Posterior vena cava (tissue), 2 donors: Measurements from ENCODE around the gene NEU1. TPM values are rescaled to one million over a fixed set of nuclear protein-coding genes. Genes with fewer than 3 reads are reported as not detected.
"Not testable (repeated sequence)": the region's sequence is repeated elsewhere in the genome, so short reads cannot be mapped to it uniquely, and the experiment has no call there.

Experiments
- DNase-seq: peaks from one replicate; pipeline ENCODE4 v3.0.0-alpha.2; 2020; ENCODE audit warnings: low spot score
- intact Hi-C, 2 donors: fragments of 100-400 bp; cut with DNase I; formaldehyde crosslinking; loops; one replicate each; pipeline versions ENCODE4 v1.14.1 to v1.14.2; 2022 to 2023
- long read RNA-seq, 2 donors: library from polyadenylated mRNA; unstranded; transcript quantifications; one replicate each; pipeline ENCODE4 v2.0.0, GENCODE V29; 2020 to 2021
- total RNA-seq, 2 donors: library from RNA; stranded (reverse); fragmentation: NEBNext Ultra II Directional; extraction: Animal tissue kit (Norgen Biotek cat#: 25700); gene quantifications; one replicate each; pipeline ENCODE4 v1.2.1, GENCODE V29; 2021
- donor health status: DM: yes; HTN: yes; CAD: no.
- donor health status: DM: yes; HTN: yes; CAD: no.

Gene NEU1
- 10 to 100 TPM; 22.2 to 29.0 TPM for total RNA-seq
- long read RNA-seq, donor 1, transcript NEU1-206 (6 exons, 2,045 nt), result major isoform, 19 of 26 reads
- long read RNA-seq, donor 1, partial matches to known transcripts, result 5 of 26 reads
- long read RNA-seq, donor 1, other reads (novel, unspliced or antisense), result 2 of 26 reads
- long read RNA-seq, donor 2, full-length matches to known transcripts, result 152 of 171 reads
- long read RNA-seq, donor 2, partial matches to known transcripts, result 10 of 171 reads
- long read RNA-seq, donor 2, other reads (novel, unspliced or antisense), result 9 of 171 reads

DNA sequence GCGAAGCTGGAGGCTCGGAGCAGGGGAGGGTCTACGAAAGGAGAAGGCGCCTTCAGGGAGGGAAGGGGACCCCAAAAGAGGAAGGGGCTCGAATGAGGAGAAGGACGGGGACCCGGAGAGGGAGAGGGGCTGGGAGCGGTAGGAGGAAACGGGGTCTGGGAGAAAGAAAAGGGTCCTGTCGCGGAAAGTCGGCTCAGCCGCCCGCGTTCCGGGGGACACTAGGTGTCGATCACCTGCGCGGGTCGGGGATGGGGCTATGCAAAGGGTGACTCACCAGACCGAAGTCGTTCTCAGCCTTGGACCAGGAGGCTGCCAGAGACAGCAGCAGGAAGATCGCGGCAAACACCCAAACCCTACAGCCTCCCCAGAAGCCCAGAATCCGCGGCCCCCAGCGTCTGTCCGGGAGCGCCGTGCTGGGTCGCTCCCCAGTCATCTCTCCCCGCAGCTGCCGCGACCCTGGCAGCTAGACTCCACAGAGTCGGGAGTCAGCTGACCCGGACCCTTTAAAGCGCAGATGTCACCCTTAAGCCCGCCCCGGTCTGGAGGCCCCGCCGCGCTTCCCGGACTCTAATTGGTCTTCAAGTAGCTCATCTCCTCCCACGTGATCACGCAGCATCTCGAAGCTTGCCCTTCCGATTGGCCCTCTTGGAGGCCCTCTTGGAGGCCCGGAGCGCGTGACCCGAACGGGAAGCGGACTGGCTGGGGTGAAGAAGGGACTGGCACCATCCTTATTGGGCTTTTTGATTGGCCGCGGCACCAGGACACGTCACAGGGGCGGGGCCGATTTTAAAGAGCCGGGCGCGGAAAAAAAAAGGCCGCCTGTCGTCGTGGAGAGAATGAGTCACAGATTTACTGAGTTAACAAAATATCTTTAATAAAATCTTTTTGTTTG, at the start of gene NEU1:
TSS of gene NEU1 (minus strand) at position 478 of the 892 bp plus-strand sequence. CDS start at position 433, 45 bp downstream.
- peak; percentile 100 for DNase-seq
- intact Hi-C loops, result loop anchor here in 1 of 2 donors (1.0 kb wide), 1 partner anchor 41 kb away; no protein-coding TSS in a partner anchor

GRCh38 chr6:31911826-31912585, 49.4 kb upstream of the NEU1 start:
- DNase-seq, result no peak
- intact Hi-C loops, result no loop called here

DNA sequence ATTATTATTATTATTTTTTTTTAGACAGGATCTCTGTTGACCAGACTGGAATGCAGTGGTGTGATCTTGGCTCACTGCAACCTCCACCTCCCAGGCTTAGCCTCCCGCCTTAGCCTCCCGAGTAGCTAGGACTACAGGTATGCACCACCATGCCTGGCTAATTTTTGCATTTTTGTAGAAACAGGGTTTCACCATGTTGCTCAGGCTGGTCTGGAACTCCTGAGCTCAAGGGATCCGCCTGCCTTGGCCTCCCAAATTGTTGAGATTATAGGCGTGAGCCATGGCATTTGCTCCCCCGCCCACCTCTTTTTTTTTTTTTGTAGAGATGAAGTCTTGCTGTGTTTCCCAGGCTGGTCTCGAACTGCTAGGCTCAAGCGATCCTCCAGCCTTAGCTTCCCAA, 46.7 kb upstream of the NEU1 start:
- DNase-seq, intact Hi-C loops: not testable (repeated sequence)

GRCh38 chr6:31908791-31909190, 46.2 kb upstream of the NEU1 start:
- intact Hi-C loops, result no loop called here
- DNase-seq, result no peak

DNA sequence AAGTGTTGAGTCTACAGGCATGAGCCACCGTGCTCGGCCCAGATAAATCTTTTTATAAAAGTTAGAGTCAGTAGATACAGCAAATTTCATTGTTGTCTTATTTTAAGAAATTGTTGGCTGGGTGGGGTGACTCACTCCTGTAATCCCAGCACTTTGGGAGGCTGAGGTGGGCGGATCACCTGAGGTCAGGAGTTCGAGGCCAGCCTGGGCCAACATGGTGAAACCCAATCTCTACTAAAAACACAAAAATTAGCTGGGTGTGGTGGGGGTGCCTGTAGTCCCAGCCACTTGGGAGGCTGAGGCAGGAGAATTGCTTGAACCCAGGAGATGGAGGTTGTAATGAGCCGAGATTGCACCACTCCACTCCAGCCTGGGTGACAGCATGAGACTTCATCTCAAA, 45.6 kb upstream of the NEU1 start:
- intact Hi-C loops, result not testable (repeated sequence)

DNA sequence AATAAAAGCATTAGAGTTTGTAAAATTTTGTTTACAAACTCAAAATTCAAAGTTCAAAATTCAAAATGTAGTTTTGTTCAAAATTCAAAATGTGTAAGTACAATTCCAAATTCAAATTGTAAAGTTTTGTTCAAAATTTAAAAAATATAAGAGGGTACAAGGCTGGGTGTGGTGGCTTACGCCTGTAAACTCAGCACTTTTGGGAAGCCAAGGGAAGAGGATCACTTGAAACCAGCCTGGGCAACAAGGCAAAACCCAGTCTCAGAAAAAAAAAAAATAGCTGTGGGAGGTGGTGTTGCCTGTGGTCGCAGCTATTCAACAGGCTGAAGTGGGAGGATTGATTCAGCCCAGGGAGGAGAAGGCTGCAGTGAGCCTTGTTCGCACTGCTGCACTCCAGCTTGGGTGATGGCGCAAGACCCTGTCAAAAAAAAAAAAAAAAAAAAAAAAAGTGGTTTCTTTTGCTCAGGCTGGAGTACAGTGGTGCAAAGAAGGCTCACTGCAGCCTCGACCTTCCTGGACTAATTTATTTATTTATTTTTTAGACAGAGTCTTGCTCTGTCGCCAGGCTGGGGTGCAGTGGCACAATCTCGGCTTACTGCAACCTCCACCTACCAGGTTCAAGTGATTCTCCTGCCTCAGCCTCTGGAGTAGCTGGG, 44.7 kb upstream of the NEU1 start:
- intact Hi-C loops, result no loop called here
- no peak for DNase-seq

More for the DNA sequence above, 45.6 kb upstream of the NEU1 start:
- not testable (repeated sequence) for DNase-seq

DNA sequence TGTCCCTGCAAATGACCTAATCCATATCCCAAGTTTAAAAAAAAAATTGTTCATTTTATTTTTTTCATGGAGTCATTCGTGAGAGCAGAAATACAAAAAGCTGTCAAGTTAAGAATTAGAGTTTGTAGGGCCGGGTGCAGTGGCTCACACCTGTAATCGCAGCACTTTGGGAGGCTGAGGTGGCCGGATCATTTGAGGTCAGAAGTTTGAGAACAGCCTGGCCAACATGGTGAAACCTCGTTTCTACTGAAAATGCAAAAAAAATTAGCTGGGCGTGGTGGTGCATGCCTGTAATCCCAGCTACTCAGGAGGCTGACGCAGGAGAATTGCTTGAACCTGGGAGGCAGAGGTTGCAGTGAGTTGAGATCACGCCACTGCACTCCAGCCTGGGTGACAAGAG, 44.1 kb upstream of the NEU1 start:
- DNase-seq, intact Hi-C loops: not testable (repeated sequence)

DNA sequence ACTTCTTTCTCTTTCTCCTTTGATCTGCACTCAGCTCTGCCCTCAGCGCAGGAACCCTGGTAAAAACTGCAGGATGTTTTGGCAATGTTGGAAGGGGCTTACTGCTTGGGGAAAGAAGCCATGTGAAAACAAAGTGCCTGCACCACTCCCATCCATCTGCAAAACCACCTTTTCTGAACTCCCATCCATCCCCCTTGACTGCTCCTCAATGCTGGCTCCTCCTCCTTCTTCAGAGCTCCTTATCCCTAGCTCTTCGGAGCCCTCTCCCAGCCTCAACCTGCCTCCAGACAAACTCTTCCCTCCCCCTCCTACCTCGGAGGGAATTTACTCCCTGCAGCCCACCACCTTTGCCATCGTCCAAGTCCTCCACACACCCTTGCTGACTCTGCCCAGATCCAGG, 43.5 kb upstream of the NEU1 start:
- DNase-seq, result no peak
- intact Hi-C loops, result no loop called here

GRCh38 chr6:31905041-31905440, 42.4 kb upstream of the NEU1 start:
- no peak for DNase-seq
- intact Hi-C loops, result no loop called here

DNA sequence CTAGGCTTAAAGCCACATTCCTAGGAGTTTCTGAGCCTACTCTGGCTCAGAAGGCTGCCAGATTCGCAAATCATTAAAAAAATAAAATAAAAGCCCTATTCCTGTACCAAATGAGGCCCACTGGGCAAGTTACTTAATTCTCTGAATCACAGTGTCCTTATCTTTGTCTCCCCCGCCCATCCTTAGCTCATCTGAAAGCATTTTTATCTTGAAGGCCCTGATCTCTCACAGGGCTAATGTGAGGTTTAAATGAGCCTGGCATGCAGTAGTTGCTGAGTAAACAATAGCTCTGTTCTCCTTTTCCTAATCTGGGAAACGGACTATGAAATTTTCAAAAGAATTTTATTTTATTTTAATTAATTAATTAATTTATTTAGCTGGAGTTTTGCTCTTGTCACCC, 41.3 kb upstream of the NEU1 start:
- no peak for DNase-seq
- intact Hi-C loops, result loop anchor here (1.0 to 5.0 kb wide), 2 partner anchors 42 to 48 kb away; partner anchors contain the start of gene NEU1 (in 1 of the 2)

GRCh38 chr6:31901953-31902643, 39.5 kb upstream of the NEU1 start, which contains the start of gene ZBTB12:
Gene ZBTB12, minus strand, starts transcription at chr6:31902086. Its CDS starts 781 bp downstream, at chr6:31901305.
- intact Hi-C loops, result loop anchor here (5.0 kb wide), 1 partner anchor 50 kb away; no protein-coding TSS in a partner anchor

DNA sequence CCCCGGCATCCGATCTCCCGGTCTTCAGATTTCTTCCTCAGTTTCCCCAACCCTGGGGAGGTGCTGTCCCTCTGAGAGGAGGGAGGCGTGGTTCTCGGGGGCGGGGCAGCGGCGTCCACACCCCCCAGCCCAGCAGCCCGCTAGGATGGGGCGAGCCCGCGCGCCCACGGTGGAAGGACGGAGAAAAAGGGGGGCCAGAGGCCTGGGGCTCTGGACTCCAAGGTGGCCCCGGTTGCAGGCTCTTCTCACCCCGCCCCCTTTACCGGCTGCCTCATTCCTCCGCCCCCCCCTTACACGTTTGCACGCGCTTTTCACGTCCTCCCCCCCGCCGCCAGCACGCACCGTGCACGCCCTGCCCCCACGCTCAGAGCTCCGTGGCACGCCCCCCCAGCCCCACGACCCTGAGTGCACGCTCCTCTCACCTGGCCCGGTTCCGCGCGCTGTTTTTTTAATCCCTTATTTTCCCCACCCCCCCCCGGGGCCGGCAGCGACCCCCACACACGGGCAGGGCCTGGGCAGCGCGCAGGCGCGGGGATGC, 38.9 kb upstream of the NEU1 start:
- intact Hi-C loops, result loop anchor here (5.0 kb wide), 1 partner anchor 51 kb away; no protein-coding TSS in a partner anchor
- DNase-seq, result peak; percentile 87

More at GRCh38 chr6:31901953-31902643, 39.5 kb upstream of the NEU1 start, which contains the start of gene ZBTB12:
- DNase-seq, result peak; percentile 95

GRCh38 chr6:31900917-31901414, 38.3 kb upstream of the NEU1 start:
- intact Hi-C loops, result loop anchor here (5.0 kb wide), 1 partner anchor 51 kb away; no protein-coding TSS in a partner anchor
- no peak for DNase-seq

- no peak for DNase-seq
- intact Hi-C loops, result loop anchor here (5.0 kb wide), 1 partner anchor 52 kb away; no protein-coding TSS in a partner anchor
Measured at GRCh38 chr6:31899882-31900722, 37.5 kb upstream of the NEU1 start.

- intact Hi-C loops, result no loop called here
- no peak for DNase-seq
Measured at GRCh38 chr6:31899215-31899614, 36.6 kb upstream of the NEU1 start.

GRCh38 chr6:31898383-31899011, 35.9 kb upstream of the NEU1 start:
- no peak for DNase-seq
- intact Hi-C loops, result no loop called here
